ENCODE measurements around the gene POMT1.

POMT1 gene

GRCh38 chr9:131554087-131554842 is 51.5 kb downstream of the POMT1 start:
- H3K36me3 ChIP-seq (replicated peaks in 1 of 2; ENCODE audit: control insufficient read depth in 2 of 2, insufficient read depth in 2 of 2, low read length in 2 of 2) = no peaks in the 10 kb centered on the region
- H3K27me3 ChIP-seq (ENCODE audit: control insufficient read depth in 3 of 3, insufficient read depth in 3 of 3, low read depth in 1 of 3, low read length in 3 of 3) = peaks cover 3 to 34% (median 28%) of the 10 kb centered on the region in 3 experiments
- no peak overlapping the region for H2AFZ ChIP-seq (ENCODE audit: low read length)
- no peak overlapping the region for H3K9ac ChIP-seq (ENCODE audit: low read depth, low read length, poor library complexity)
- H3K27ac ChIP-seq (replicated peaks; ENCODE audit: low read length) = no peak overlapping the region
- H3K9me3 ChIP-seq (replicated peaks in 1 of 2; ENCODE audit: control insufficient read depth in 2 of 2, insufficient read depth in 1 of 2, low read depth in 1 of 2, low read length in 2 of 2) = peaks cover 3 to 10% of the 10 kb centered on the region in 2 donors
- peak overlapping the region; percentile 49 for H2BK15ac ChIP-seq (ENCODE audit: low read length)
- no peak overlapping the region for H2AK5ac ChIP-seq (ENCODE audit: low read depth, low read length)
- H3K4me1 ChIP-seq (ENCODE audit: control insufficient read depth in 2 of 2, insufficient read depth in 1 of 2, low read depth in 1 of 2, low read length in 2 of 2) = peaks cover 0 to 4% of the 10 kb centered on the region in 2 donors
- peak overlapping the region in 1 of 2 donors; percentile 57 for H3K4me3 ChIP-seq (ENCODE audit: low read length in 2 of 2)
- no peak overlapping the region for H3K4ac ChIP-seq (ENCODE audit: low read length)
- H4K91ac ChIP-seq (ENCODE audit: low read depth, low read length, poor library complexity) = no peak overlapping the region
- H2BK12ac ChIP-seq (ENCODE audit: low read length) = no peak overlapping the region
- peak overlapping the region; percentile 57 for H3K18ac ChIP-seq (ENCODE audit: low read length)
- H2BK5ac ChIP-seq (ENCODE audit: low read length) = no peak overlapping the region
- WGBS, 2 donors (ENCODE audit: extremely low coverage in 2 of 2, insufficient read length in 2 of 2, insufficient replicate concordance in 1 of 2) = no CpG with 5 or more reads among the region's 60 CpGs
- H4K8ac ChIP-seq (ENCODE audit: low read depth, low read length) = no peak overlapping the region
- peak overlapping the region; percentile 20 for H3K23ac ChIP-seq (ENCODE audit: low read depth, low read length, poor library complexity)
- no peaks in the 10 kb centered on the region for H3K79me1 ChIP-seq (ENCODE audit: low read depth, low read length)
- H3K14ac ChIP-seq (ENCODE audit: low read length) = no peak overlapping the region
- no peak for DNase-seq (ENCODE audit: low spot score)
- no peak overlapping the region for H2BK120ac ChIP-seq (ENCODE audit: low read depth, low read length)
- H3K4me2 ChIP-seq (ENCODE audit: insufficient read depth, low read length, poor library complexity, severe bottlenecking) = peak overlapping the region; percentile 69

DNA sequence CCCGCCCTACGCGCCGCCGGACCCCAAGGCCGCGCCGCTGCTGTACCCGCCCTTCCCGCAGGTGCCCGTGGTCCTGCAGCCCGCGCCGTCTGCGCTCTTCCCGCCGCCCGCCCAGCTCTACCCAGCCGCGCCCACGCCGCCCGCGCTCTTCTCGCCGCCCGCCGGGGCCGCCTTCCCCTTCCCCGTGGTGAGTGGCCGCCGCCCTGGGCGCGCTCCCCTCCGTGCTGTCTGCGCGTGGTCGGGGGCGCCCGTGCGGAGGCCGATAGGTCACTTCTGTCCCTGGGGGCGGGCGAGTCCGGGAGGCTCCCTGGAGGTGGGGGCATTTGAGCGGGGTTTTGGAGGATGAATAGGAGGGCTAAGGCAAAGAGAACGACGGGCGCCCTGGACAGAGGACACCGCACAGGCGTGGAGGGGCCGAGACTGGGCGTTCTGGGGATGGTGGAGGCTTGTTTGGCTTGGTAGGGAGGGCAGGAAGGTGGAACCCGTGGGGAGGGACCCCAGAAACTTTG is 52.2 kb downstream of the POMT1 start:
- peak overlapping the region in 1 of 2 donors; percentile 57 for H3K4me3 ChIP-seq (ENCODE audit: low read length in 2 of 2)
- no peaks in the 10 kb centered on the region for H3K79me1 ChIP-seq (ENCODE audit: low read depth, low read length)
- no peaks in the 10 kb centered on the region for H3K36me3 ChIP-seq (replicated peaks in 1 of 2; ENCODE audit: control insufficient read depth in 2 of 2, insufficient read depth in 2 of 2, low read length in 2 of 2)
- no peak overlapping the region for H2BK5ac ChIP-seq (ENCODE audit: low read length)
- H3K27me3 ChIP-seq (ENCODE audit: control insufficient read depth in 3 of 3, insufficient read depth in 3 of 3, low read depth in 1 of 3, low read length in 3 of 3) = peaks cover 3 to 32% (median 28%) of the 10 kb centered on the region in 3 experiments
- H2AK5ac ChIP-seq (ENCODE audit: low read depth, low read length) = no peak overlapping the region
- H2AFZ ChIP-seq (ENCODE audit: low read length) = peak overlapping the region; percentile 45
- peak overlapping the region; percentile 37 for H2BK15ac ChIP-seq (ENCODE audit: low read length)
- peak overlapping the region; percentile 55 for H3K23ac ChIP-seq (ENCODE audit: low read depth, low read length, poor library complexity)
- peak overlapping the region; percentile 17 for H4K8ac ChIP-seq (ENCODE audit: low read depth, low read length)
- peaks cover 3 to 10% of the 10 kb centered on the region in 2 donors for H3K9me3 ChIP-seq (replicated peaks in 1 of 2; ENCODE audit: control insufficient read depth in 2 of 2, insufficient read depth in 1 of 2, low read depth in 1 of 2, low read length in 2 of 2)
- H3K18ac ChIP-seq (ENCODE audit: low read length) = peak overlapping the region; percentile 57
- H2BK12ac ChIP-seq (ENCODE audit: low read length) = no peak overlapping the region
- no peak overlapping the region for H3K27ac ChIP-seq (replicated peaks; ENCODE audit: low read length)
- WGBS, 2 donors (ENCODE audit: extremely low coverage in 2 of 2, insufficient read length in 2 of 2, insufficient replicate concordance in 1 of 2) = no CpG with 5 or more reads among the region's 54 CpGs
- H2BK120ac ChIP-seq (ENCODE audit: low read depth, low read length) = no peak overlapping the region
- peaks cover 0 to 4% of the 10 kb centered on the region in 2 donors for H3K4me1 ChIP-seq (ENCODE audit: control insufficient read depth in 2 of 2, insufficient read depth in 1 of 2, low read depth in 1 of 2, low read length in 2 of 2)
- H3K14ac ChIP-seq (ENCODE audit: low read length) = no peak overlapping the region
- peak overlapping the region; percentile 69 for H3K4me2 ChIP-seq (ENCODE audit: insufficient read depth, low read length, poor library complexity, severe bottlenecking)
- no peak overlapping the region for H3K4ac ChIP-seq (ENCODE audit: low read length)
- H3K9ac ChIP-seq (ENCODE audit: low read depth, low read length, poor library complexity) = peak overlapping the region; percentile 44
- no peak overlapping the region for H4K91ac ChIP-seq (ENCODE audit: low read depth, low read length, poor library complexity)
- no peak for DNase-seq (ENCODE audit: low spot score)

- Histone ChIP-seq H3K4me1 (ENCODE audit: control insufficient read depth in 2 of 2, insufficient read depth in 1 of 2, low read depth in 1 of 2, low read length in 2 of 2) (peaks cover 0 to 4% of the 10 kb centered on the region in 2 donors), H3K27ac (replicated peaks; ENCODE audit: low read length) (no peak overlapping the region), H4K8ac (ENCODE audit: low read depth, low read length) (no peak overlapping the region), H3K4me2 (ENCODE audit: insufficient read depth, low read length, poor library complexity, severe bottlenecking) (no peak overlapping the region), H3K9me3 (replicated peaks in 1 of 2; ENCODE audit: control insufficient read depth in 2 of 2, insufficient read depth in 1 of 2, low read depth in 1 of 2, low read length in 2 of 2) (peaks cover 6 to 10% of the 10 kb centered on the region in 2 donors), H2AFZ (ENCODE audit: low read length) (no peak overlapping the region), H2BK15ac (ENCODE audit: low read length) (peak overlapping the region; percentile 58), H2BK12ac (ENCODE audit: low read length) (peak overlapping the region; percentile 84), H3K14ac (ENCODE audit: low read length) (peak overlapping the region; percentile 97), H3K9ac (ENCODE audit: low read depth, low read length, poor library complexity) (no peak overlapping the region), H3K18ac (ENCODE audit: low read length) (peak overlapping the region; percentile 83), H3K23ac (ENCODE audit: low read depth, low read length, poor library complexity) (peak overlapping the region; percentile 80), H2AK5ac (ENCODE audit: low read depth, low read length) (peak overlapping the region; percentile 28), H3K79me1 (ENCODE audit: low read depth, low read length) (no peaks in the 10 kb centered on the region), H4K91ac (ENCODE audit: low read depth, low read length, poor library complexity) (peak overlapping the region; percentile 3), H2BK5ac (ENCODE audit: low read length) (no peak overlapping the region), H2BK120ac (ENCODE audit: low read depth, low read length) (no peak overlapping the region), H3K4me3 (ENCODE audit: low read length in 2 of 2) (peak overlapping the region in 1 of 2 donors; percentile 30), H3K4ac (ENCODE audit: low read length) (no peak overlapping the region), H3K36me3 (replicated peaks in 1 of 2; ENCODE audit: control insufficient read depth in 2 of 2, insufficient read depth in 2 of 2, low read length in 2 of 2) (no peaks in the 10 kb centered on the region), H3K27me3 (ENCODE audit: control insufficient read depth in 3 of 3, insufficient read depth in 3 of 3, low read depth in 1 of 3, low read length in 3 of 3) (peaks cover 3 to 30% (median 28%) of the 10 kb centered on the region in 3 experiments)
- no CpG with 5 or more reads among the region's 15 CpGs for WGBS, 2 donors (ENCODE audit: extremely low coverage in 2 of 2, insufficient read length in 2 of 2, insufficient replicate concordance in 1 of 2)
- no peak for DNase-seq (ENCODE audit: low spot score)
Observed at GRCh38 chr9:131555841-131556673, 53.3 kb downstream of the POMT1 start.

Measured in neuronal stem cell (in vitro differentiated cells).